Stimulated activated effector memory CD8-positive, alpha-beta T cell treated with anti-CD3 and anti-CD28 coated beads, Interleukin-12 subunit alpha, Interleukin-12 subunit beta, amount 100 ng/mL, for 72 hours (primary cell): ENCODE data around the gene MAS1L.

Source experiments
- ATAC-seq: fragments of 150-1000 bp; cut with Tn5 transposase; 2 replicates; pipeline ENCODE4 v1.10.0; 2021
- DNase-seq, 2 donors: peaks; one replicate each; pipeline ENCODE4 v3.0.0; 2021 to 2022; ENCODE audit warnings: low spot score in 2 of 2
- H3K27ac Mint-ChIP-seq: one replicate; pipeline ENCODE4 v1.8.0; 2022; ENCODE audit warnings: mild to moderate bottlenecking, mixed read lengths
- H3K36me3 Mint-ChIP-seq: one replicate; pipeline ENCODE4 v1.8.0; 2022; ENCODE audit warnings: mild to moderate bottlenecking, mixed read lengths
- H3K4me1 Mint-ChIP-seq: one replicate; pipeline ENCODE4 v1.8.0; 2022; ENCODE audit warnings: mixed read lengths
- H3K4me3 Mint-ChIP-seq: one replicate; pipeline ENCODE4 v1.8.0; 2022; ENCODE audit warnings: mild to moderate bottlenecking, mixed read lengths
- H3K9me3 Mint-ChIP-seq: one replicate; pipeline ENCODE4 v1.8.0; 2022; ENCODE audit warnings: mixed read lengths

Gene MAS1L

DNA sequence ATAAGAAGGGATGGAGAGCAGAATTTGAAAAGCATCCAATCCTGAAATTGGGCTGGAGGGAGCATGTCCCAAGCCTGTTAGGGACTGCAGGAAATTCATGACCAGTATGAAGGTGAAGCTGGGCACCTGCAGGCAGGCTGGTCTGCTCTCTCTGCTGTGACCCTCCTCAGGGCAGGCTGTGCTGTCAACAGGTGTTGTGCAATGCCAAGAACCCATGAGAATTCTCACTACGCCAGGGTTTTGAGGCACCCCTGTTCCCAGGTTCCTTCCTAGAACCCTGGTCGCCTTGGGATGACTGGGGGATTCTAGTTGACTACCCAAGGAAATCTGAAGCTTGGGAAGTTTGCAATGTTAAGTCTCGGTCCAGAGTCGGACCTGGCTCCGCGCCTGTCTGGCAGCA lies 13.3 kb upstream of the MAS1L start:
- H3K4me1 Mint-ChIP-seq = no peaks in the 10 kb centered on the region
- no peak overlapping the region for H3K4me3 Mint-ChIP-seq
- no peak for DNase-seq
- no peaks in the 10 kb centered on the region for H3K9me3 Mint-ChIP-seq
- no peak overlapping the region for H3K27ac Mint-ChIP-seq
- H3K36me3 Mint-ChIP-seq = no peaks in the 10 kb centered on the region
- ATAC-seq = no peak

GRCh38 chr6:29500594-29500993 lies 12.8 kb upstream of the MAS1L start:
- H3K36me3 Mint-ChIP-seq = no peaks in the 10 kb centered on the region
- H3K4me1 Mint-ChIP-seq = no peaks in the 10 kb centered on the region
- ATAC-seq = no peak

DNA sequence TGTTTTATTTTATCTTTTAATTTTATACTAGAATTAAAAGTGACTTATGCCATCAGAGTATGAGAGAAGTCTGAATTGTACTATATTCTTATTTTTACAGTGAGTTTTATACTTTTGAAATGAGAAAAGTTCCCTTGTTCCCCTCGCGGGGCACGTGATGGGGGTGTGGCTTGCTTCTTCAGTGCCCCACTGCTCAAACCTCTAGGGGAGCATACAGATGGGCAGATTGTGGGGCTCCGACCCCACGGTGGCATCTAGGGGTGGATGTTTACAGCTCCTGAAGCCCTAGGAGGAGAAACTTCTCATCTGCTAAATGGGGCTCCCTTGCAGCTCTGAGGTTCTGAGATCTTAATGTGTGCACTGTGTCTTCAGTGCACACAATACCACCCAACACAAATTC lies 11.9 kb upstream of the MAS1L start:
- no peak for DNase-seq
- no peak overlapping the region for H3K27ac Mint-ChIP-seq
- H3K9me3 Mint-ChIP-seq = no peaks in the 10 kb centered on the region
- ATAC-seq = no peak
- no peak overlapping the region for H3K4me3 Mint-ChIP-seq
- H3K36me3 Mint-ChIP-seq = no peaks in the 10 kb centered on the region
- H3K4me1 Mint-ChIP-seq = no peaks in the 10 kb centered on the region

More at GRCh38 chr6:29500594-29500993, 12.8 kb upstream of the MAS1L start:
- no peak overlapping the region for H3K27ac Mint-ChIP-seq
- H3K9me3 Mint-ChIP-seq = no peaks in the 10 kb centered on the region
- peak in 1 of 2 donors; percentile 33 for DNase-seq
- H3K4me3 Mint-ChIP-seq = no peak overlapping the region

DNA sequence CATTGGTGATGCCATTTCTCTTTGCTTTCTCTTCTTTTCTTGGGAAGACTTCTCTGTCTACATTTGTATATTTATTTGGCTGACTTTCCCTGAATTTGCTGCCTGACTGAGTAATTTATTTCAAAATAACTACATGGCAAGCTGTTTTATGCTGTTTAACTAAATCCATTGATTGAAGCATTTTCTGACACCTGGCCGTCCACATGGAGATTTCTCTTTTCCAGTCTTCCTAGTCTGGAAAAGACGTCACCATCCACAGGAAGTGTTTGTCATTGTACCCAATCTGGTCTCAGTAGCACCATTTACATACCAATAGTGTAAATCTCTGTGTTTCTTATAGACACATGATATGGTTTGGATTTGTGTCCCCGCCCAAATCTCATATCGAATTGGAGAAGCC lies 9.2 kb upstream of the MAS1L start:
- no peaks in the 10 kb centered on the region for H3K9me3 Mint-ChIP-seq
- H3K27ac Mint-ChIP-seq = no peak overlapping the region
- no peak for ATAC-seq
- H3K36me3 Mint-ChIP-seq = no peaks in the 10 kb centered on the region
- H3K4me1 Mint-ChIP-seq = no peaks in the 10 kb centered on the region
- DNase-seq = no peak
- no peak overlapping the region for H3K4me3 Mint-ChIP-seq

DNA sequence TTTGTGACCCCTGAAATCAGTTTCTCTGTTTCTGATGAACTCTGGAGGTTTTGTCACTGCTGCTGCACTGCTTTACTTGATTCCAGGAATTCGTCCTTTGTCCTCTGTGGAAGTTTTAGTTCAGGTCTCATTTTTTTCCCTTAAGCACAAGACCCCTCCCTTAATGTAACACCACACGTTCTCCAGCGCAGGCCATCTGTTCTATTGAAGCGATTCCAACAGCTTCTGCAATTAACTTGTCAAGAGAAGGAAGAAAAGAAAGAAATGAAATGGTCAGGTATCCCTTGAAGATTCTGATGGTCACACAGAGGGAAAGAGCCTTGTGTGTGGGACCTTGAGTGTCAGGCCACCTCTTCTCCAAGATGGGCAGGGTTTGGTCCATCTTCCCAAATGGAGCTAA lies 7.8 kb upstream of the MAS1L start:
- Mint-ChIP-seq H3K27ac (no peak overlapping the region), H3K4me3 (no peak overlapping the region), H3K9me3 (no peaks in the 10 kb centered on the region), H3K36me3 (no peaks in the 10 kb centered on the region), H3K4me1 (no peaks in the 10 kb centered on the region)
- DNase-seq = no peak
- ATAC-seq = no peak

DNA sequence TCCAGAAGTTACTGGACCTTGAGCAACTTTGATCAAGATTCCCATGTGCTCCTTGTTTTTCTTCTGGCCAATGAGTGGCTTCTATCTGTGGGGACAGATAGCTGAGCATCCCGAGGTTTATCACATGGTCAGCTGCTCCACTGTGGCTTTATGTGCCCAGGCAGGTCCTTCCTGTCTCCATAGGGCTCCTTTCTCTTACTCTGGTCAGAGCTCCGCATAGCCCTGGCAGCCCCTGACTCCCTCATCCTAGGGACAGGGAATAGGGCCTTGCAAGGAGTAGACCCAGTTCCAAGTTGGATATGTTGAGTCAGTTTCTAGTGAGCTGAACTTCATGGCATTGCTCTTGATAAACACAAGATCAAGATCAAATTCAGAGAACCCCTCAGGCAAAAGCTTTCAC lies 6.4 kb upstream of the MAS1L start:
- no peak for DNase-seq
- no peaks in the 10 kb centered on the region for H3K36me3 Mint-ChIP-seq
- no peak overlapping the region for H3K27ac Mint-ChIP-seq
- no peaks in the 10 kb centered on the region for H3K4me1 Mint-ChIP-seq
- H3K9me3 Mint-ChIP-seq = no peaks in the 10 kb centered on the region
- ATAC-seq = peak; percentile 31
- no peak overlapping the region for H3K4me3 Mint-ChIP-seq

DNA sequence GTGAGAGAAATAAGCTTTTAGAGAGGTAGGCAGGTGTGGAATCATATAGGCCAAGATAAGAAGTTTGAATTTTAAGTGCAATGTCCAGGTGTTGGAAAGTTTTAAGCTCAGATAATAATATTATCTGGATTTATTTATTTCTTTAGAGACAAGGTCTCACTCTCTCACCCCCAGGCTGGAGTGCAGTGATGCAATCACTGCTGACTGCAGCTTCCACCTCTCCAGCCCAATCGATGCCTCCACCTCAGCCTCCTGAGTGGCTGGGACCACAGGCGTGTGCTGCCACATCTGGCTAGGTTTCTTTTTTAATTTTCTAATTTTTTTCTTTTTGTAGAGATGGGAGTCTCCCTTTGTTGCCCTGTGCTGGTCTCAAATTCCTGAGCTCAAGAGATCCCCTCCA lies 5.5 kb upstream of the MAS1L start:
- H3K36me3 Mint-ChIP-seq = no peaks in the 10 kb centered on the region
- H3K9me3 Mint-ChIP-seq = no peaks in the 10 kb centered on the region
- H3K4me3 Mint-ChIP-seq = no peak overlapping the region
- DNase-seq (no peak), ATAC-seq (no peak)
- H3K27ac Mint-ChIP-seq = no peak overlapping the region
- no peaks in the 10 kb centered on the region for H3K4me1 Mint-ChIP-seq

DNA sequence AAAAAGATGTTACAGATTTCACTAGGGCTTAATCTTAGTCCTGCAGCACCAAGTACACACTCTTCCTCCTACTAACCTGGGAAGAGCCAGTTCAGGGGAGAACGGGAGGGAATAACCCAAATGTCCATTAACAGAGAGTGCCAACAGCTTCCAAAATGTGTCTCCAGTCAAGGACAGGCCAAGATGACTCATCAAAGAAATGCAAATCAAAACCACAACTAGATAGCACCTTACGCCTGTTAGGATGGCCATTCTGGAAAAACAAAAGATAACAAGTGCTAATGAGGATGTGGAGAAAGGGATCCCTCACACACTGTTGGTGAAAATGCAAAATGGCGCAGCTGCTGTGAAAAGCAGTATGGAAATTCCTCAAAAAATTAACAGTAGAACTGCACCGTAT lies 3.8 kb upstream of the MAS1L start:
- Mint-ChIP-seq H3K36me3 (no peaks in the 10 kb centered on the region), H3K27ac (no peak overlapping the region)

DNA sequence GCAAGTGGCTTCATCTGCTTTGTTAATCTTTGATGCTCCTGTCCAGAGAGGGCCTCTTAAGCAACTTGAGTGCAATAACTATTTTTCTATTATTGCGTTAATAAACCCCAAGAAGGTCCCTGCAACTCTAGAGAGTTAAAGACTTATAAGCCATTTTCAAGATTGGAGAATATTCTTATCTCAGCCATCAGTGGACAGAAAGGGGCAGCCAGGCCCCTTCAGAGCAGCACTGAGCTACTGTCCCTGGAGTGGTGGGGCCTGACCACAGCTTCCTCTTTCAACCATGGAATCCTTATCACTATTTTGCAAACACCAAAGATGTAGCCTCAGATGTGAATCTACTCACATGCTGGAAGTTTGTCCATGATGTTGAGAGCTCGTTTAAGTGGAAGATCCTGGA lies 2.8 kb upstream of the MAS1L start:
- no peak overlapping the region for H3K27ac Mint-ChIP-seq
- ATAC-seq (no peak), DNase-seq (no peak)
- no peaks in the 10 kb centered on the region for H3K4me1 Mint-ChIP-seq
- no peak overlapping the region for H3K4me3 Mint-ChIP-seq
- H3K36me3 Mint-ChIP-seq = no peaks in the 10 kb centered on the region
- no peaks in the 10 kb centered on the region for H3K9me3 Mint-ChIP-seq

More for the DNA sequence above, 3.8 kb upstream of the MAS1L start:
- H3K9me3 Mint-ChIP-seq = no peaks in the 10 kb centered on the region
- H3K4me1 Mint-ChIP-seq = no peaks in the 10 kb centered on the region
- DNase-seq (no peak), ATAC-seq (no peak)
- no peak overlapping the region for H3K4me3 Mint-ChIP-seq

- H3K9me3 Mint-ChIP-seq = no peaks in the 10 kb centered on the region
- DNase-seq = no peak
- no peak for ATAC-seq
- H3K27ac Mint-ChIP-seq = no peak overlapping the region
- H3K4me1 Mint-ChIP-seq = no peaks in the 10 kb centered on the region
- H3K36me3 Mint-ChIP-seq = no peaks in the 10 kb centered on the region
- no peak overlapping the region for H3K4me3 Mint-ChIP-seq
These were observed 2.3 kb upstream of the MAS1L start for GRCh38 chr6:29490055-29490454.

GRCh38 chr6:29489286-29489685 lies 1.5 kb upstream of the MAS1L start:
- ATAC-seq = no peak
- H3K9me3 Mint-ChIP-seq = no peaks in the 10 kb centered on the region
- no peak overlapping the region for H3K27ac Mint-ChIP-seq
- no peak for DNase-seq
- H3K4me1 Mint-ChIP-seq = no peaks in the 10 kb centered on the region
- no peak overlapping the region for H3K4me3 Mint-ChIP-seq
- H3K36me3 Mint-ChIP-seq = no peaks in the 10 kb centered on the region

GRCh38 chr6:29488874-29489273 lies 1.1 kb upstream of the MAS1L start:
- Mint-ChIP-seq H3K9me3 (no peaks in the 10 kb centered on the region), H3K27ac (no peak overlapping the region), H3K36me3 (no peaks in the 10 kb centered on the region), H3K4me1 (no peaks in the 10 kb centered on the region), H3K4me3 (no peak overlapping the region)
- ATAC-seq = no peak
- no peak for DNase-seq

GRCh38 chr6:29487131-29487530 lies 625 bp downstream of the MAS1L start:
- Mint-ChIP-seq H3K9me3 (no peaks in the 10 kb centered on the region), H3K4me1 (no peaks in the 10 kb centered on the region), H3K27ac (no peak overlapping the region), H3K4me3 (no peak overlapping the region), H3K36me3 (no peaks in the 10 kb centered on the region)
- no peak for DNase-seq
- ATAC-seq = peak; percentile 26

- Mint-ChIP-seq H3K27ac (no peak overlapping the region), H3K9me3 (no peaks in the 10 kb centered on the region), H3K4me1 (no peaks in the 10 kb centered on the region), H3K36me3 (no peaks in the 10 kb centered on the region), H3K4me3 (no peak overlapping the region)
- no peak for ATAC-seq
- DNase-seq = no peak
These were observed 1.2 kb downstream of the MAS1L start for GRCh38 chr6:29486577-29486976.

DNA sequence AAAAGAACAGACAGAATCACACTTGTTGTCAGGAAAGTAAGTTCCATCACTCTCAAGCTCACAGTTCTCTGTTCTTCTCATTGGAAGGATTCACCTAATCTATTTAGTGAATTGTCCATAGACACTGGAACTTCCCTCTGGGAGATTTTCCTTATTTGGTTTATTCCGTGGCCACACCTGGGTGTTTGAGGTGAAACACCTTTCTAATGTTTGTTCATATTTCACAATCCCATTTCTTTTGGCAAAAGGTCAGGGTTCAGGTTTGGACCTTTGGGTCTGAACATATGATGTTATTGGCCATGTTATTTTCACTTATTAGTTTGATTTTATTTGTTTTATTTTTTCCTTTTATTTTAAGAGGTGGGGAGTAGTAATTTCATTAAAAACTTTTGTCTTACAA lies 4.0 kb downstream of the MAS1L start:
- no peak overlapping the region for H3K27ac Mint-ChIP-seq
- ATAC-seq (no peak), DNase-seq (no peak)
- no peaks in the 10 kb centered on the region for H3K9me3 Mint-ChIP-seq
- no peak overlapping the region for H3K4me3 Mint-ChIP-seq
- H3K4me1 Mint-ChIP-seq = no peaks in the 10 kb centered on the region
- H3K36me3 Mint-ChIP-seq = no peaks in the 10 kb centered on the region

DNA sequence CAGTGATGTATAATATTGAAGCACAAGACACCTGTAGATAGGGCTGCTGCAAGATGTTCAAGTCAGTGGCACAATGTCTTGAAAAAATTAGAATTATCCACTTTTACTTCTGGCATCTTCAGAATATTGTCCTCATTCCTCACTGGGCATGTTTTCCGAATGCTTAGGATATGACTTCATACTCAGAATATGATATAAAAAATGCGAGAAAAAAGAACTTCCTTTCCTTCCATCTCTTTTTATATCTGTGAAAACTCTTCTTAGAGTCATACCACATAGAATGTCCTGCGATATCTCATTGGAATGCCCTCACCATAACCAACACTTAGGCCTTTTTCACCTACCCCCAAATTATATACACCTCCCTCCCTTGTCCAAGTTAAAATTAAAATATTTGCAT lies 4.6 kb downstream of the MAS1L start:
- DNase-seq (no peak), ATAC-seq (no peak)
- Mint-ChIP-seq H3K27ac (no peak overlapping the region), H3K36me3 (no peaks in the 10 kb centered on the region), H3K9me3 (no peaks in the 10 kb centered on the region), H3K4me3 (no peak overlapping the region), H3K4me1 (no peaks in the 10 kb centered on the region)

DNA sequence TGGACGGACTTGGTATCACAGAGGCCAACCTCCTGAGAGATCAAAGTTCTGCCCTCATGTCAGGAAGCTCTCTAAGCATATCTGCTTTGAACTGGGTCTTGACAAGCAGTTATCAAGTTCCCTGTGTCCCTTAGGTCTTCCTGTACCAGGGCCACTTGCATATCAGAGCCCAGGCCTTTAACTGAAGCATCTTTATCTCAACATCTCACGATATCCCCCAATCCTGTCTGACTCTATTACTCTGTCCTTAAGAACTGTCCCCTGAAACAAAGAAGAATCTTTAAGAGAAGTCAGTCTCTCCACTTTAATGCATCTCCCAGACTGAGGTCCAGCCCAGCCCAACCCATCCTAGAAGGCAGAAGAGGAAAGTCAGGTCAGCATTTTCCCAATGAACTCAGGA lies 8.2 kb downstream of the MAS1L start:
- ATAC-seq (no peak), DNase-seq (no peak)
- H3K4me1 Mint-ChIP-seq = no peaks in the 10 kb centered on the region
- H3K27ac Mint-ChIP-seq = no peak overlapping the region
- no peaks in the 10 kb centered on the region for H3K36me3 Mint-ChIP-seq
- H3K4me3 Mint-ChIP-seq = no peak overlapping the region
- H3K9me3 Mint-ChIP-seq = no peaks in the 10 kb centered on the region
